Measurements from ENCODE around the gene FXYD5.
A peak's percentile ranks its signal among the peaks of the same experiment; 100 is the strongest.
"Not testable (repeated sequence)": the region's sequence is repeated elsewhere in the genome, so short reads cannot be mapped to it uniquely, and the experiment has no call there.

The FXYD5 gene

DNA sequence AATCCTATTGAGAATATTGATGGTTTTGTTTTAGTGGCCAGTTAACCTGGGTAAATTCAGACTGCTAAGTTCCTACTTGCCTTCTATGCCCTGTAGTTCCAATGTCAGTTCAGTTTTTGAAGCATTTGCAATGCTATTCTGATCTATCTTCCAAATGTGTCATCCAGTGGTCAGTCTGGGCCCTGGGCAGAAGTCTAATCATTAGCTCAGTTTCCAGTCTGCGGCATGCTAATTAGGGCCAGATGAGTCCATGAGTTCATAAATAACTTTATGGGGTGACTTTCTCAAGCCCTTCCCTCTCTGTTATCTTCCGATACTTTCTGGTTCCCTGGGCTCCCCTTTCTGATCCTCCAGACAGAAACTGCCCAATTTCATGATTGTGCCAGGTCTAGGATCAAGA lies 41.3 kb downstream of the FXYD5 start:
- in situ Hi-C loops (cut with MboI; ENCODE audit: low sequenced_read_pairs, unreplicated experiment), result no loop called here
- TF ChIP-seq, protein P1, sequence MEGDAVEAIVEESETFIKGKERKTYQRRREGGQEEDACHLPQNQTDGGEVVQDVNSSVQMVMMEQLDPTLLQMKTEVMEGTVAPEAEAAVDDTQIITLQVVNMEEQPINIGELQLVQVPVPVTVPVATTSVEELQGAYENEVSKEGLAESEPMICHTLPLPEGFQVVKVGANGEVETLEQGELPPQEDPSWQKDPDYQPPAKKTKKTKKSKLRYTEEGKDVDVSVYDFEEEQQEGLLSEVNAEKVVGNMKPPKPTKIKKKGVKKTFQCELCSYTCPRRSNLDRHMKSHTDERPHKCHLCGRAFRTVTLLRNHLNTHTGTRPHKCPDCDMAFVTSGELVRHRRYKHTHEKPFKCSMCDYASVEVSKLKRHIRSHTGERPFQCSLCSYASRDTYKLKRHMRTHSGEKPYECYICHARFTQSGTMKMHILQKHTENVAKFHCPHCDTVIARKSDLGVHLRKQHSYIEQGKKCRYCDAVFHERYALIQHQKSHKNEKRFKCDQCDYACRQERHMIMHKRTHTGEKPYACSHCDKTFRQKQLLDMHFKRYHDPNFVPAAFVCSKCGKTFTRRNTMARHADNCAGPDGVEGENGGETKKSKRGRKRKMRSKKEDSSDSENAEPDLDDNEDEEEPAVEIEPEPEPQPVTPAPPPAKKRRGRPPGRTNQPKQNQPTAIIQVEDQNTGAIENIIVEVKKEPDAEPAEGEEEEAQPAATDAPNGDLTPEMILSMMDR (IDR thresholded peaks at IDR 0.05; ENCODE audit: borderline replicate concordance, control extremely low read depth, extremely low read depth, insufficient read depth, missing control alignments), result no peak
- DNase-seq (ENCODE audit: low spot score), result no peak

DNA sequence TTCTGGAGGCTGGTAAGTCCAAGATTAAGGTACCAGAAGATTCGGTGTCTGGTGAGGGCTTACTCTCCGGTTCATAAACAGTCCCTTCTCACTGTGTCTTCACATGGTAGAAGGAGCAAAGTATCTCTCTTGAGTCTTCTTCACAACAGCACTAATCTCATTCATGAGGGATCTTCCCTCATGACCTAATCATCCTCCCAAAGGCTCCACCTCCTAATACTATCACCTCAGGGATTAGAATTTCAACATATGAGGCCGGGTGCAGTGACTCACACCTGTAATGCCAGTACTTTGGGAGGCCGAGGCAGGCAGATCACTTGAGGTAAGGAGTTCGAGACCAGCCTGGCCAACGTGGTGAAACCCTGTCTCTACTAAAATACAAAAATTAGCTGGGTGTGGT lies 42.3 kb downstream of the FXYD5 start:
- in situ Hi-C loops (cut with MboI; ENCODE audit: low sequenced_read_pairs, unreplicated experiment); DNase-seq (ENCODE audit: low spot score): not testable (repeated sequence)

DNA sequence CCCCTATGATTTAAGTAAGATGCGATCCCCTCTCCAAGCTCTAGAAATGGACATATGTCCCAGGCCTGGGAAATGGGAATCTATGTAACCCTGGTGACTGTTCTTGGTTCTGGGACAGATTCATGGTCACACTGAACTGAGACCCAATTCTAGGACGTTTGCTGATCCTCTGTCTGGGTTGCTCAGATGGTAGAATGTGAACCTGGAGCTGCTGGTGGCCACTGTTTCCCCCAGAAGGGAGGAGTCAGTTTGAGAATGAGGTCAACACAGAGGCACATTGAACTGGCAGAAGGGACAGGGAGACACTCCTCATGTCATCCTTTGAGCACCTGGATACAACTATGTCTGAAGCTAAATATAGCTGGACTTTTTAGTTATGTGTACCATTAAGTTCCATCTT lies 44.9 kb downstream of the FXYD5 start:
- no peak for DNase-seq (ENCODE audit: low spot score)
- in situ Hi-C loops (cut with MboI; ENCODE audit: low sequenced_read_pairs, unreplicated experiment), result no loop called here
- TF ChIP-seq, protein P1 (IDR thresholded peaks at IDR 0.05; ENCODE audit: borderline replicate concordance, control extremely low read depth, extremely low read depth, insufficient read depth, missing control alignments), result no peak

DNA sequence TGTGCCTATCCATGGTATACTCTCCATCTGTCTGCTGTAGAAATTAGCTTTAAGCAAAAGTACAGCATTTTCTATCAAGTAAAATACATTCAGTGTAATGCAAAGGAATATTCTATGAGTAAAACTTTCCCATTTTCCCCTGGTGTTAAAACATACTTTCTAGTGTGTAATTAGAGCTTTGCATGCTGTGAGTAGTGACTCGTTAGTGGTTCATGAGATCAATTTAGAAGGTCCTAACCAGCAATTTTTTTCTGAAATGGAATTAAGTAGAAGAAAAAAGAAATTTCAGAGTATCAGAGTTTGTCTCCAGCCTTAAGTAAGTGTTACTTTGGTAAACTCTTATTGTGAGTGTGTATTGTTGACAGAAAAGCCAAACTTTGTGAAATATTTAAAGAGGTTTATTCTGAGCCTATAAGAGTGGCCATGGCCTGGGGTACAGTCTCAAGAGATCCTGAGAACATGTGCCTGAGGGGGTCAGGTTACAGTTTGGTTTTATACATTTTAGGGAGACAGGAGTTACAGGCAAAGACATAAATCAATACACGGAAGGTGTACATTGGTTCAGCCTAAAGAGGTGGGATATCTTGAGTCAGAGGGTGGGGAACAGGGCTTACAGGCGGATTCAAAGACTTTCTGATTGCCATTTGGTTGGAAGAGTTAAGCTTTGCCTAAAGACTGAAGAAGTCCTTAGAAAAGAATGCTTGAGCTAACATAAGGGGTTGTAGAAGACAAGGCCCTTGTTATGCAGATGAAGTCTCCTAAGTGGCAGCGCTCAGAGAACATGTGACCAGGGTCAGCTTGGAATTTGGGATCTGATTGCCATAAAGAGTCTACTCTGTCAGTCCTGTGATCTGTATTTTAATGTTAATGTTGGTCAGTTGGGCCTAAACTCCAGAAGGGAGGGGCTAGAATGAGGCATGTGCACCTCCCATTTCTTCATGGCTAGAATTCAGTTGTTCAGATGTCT lies 48.5 kb downstream of the FXYD5 start:
- DNase-seq (ENCODE audit: low spot score), result no peak
- in situ Hi-C loops (cut with MboI; ENCODE audit: low sequenced_read_pairs, unreplicated experiment), result no loop called here
- TF ChIP-seq, protein P1 (IDR thresholded peaks at IDR 0.05; ENCODE audit: borderline replicate concordance, control extremely low read depth, extremely low read depth, insufficient read depth, missing control alignments), result no peak

DNA sequence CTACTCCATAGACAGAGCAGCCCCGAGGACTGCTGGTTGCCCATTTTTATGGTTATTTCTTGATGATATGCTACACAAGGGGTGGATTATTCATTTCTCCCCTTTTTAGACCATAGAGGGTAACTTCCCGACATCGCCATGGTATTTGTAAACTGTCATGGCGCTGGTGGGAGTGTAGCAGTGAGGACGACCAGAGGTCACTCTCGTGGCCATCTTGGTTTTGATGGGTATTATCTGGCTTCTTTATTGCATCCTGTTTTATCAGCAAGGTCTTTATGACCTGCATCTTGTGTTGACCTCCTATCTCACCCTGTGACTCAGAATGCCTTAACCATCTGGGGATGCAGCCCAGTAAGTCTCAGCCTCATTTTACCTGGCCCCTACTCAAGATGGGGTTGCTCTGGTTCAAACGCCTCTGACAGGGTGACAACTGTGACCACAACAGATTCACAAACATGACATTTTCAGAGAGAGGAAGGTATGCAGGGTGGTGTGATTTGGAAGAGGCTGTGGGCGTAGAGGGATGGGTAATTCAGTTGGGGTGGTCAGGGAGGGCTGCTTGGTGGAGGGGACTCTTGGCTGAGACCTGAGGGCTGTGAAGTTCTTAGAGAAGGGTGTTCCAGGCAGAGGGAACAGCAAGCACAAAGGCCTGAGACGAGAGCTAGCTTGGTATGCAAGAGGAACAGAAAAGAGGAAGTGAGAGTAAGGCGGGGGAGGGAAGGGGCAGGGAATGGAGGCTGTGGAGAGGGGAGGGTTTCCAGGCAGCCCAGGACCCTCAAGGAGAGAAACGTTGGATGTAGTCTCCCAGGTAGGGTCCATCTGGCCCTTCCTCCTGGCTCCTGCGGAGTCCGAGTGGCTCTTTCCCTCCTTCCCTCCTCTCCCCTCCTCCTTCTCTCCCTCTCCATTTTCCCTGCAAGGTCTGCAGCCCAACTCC lies 50.5 kb downstream of the FXYD5 start:
- TF ChIP-seq, protein P1 (IDR thresholded peaks at IDR 0.05; ENCODE audit: borderline replicate concordance, control extremely low read depth, extremely low read depth, insufficient read depth, missing control alignments), result peak; percentile 5
- DNase-seq (ENCODE audit: low spot score), result peak; percentile 68
- in situ Hi-C loops (cut with MboI; ENCODE audit: low sequenced_read_pairs, unreplicated experiment), result no loop called here

DNA sequence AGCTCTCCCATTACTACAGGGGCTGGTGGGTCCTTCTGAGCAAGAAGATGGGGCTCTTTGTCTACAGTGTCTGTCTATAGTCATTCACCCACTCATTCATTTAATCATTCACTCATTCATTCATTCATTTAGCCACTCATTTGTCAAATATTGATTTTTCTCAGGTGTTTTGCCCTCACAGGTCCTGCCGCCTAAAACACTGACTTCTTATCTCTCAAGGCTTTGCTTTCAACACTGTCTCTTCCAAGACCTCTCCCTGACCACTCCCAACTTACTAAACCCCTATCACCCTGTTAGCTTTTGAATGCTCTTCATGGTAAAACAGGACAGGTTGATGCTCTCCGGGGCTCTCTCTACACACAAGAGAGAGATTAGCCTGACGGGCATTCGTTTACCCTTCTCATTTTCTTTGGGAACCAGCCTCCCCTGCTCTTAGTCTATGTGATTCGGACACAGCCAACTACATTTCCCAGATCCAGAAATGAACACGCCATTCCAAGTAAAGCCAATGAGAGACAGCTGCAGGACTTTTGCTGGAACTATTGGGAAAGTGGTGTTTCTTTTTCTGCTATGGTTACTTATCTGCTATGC lies 51.3 kb downstream of the FXYD5 start:
- DNase-seq (ENCODE audit: low spot score), result no peak
- in situ Hi-C loops (cut with MboI; ENCODE audit: low sequenced_read_pairs, unreplicated experiment), result no loop called here
- TF ChIP-seq, protein P1 (IDR thresholded peaks at IDR 0.05; ENCODE audit: borderline replicate concordance, control extremely low read depth, extremely low read depth, insufficient read depth, missing control alignments), result no peak
